HG03565 (cell line): ENCODE results near the gene DNM2.
"Not testable (repeated sequence)": the region's sequence is repeated elsewhere in the genome, so short reads cannot be mapped to it uniquely, and the experiment has no call there.

Experiments used
- ATAC-seq: cut with Tn5 transposase; IDR thresholded peaks from one replicate; pipeline ENCODE4 v1.9.1; 2021; ENCODE audit warnings: mild to moderate bottlenecking, moderate library complexity; ENCODE audit not compliant: unreplicated experiment

DNM2 gene

GRCh38 chr19:10751109-10751953 is 33.5 kb downstream of the DNM2 start:
- no peak for ATAC-seq

GRCh38 chr19:10752237-10752912 is 34.5 kb downstream of the DNM2 start:
- ATAC-seq: no peak

DNA sequence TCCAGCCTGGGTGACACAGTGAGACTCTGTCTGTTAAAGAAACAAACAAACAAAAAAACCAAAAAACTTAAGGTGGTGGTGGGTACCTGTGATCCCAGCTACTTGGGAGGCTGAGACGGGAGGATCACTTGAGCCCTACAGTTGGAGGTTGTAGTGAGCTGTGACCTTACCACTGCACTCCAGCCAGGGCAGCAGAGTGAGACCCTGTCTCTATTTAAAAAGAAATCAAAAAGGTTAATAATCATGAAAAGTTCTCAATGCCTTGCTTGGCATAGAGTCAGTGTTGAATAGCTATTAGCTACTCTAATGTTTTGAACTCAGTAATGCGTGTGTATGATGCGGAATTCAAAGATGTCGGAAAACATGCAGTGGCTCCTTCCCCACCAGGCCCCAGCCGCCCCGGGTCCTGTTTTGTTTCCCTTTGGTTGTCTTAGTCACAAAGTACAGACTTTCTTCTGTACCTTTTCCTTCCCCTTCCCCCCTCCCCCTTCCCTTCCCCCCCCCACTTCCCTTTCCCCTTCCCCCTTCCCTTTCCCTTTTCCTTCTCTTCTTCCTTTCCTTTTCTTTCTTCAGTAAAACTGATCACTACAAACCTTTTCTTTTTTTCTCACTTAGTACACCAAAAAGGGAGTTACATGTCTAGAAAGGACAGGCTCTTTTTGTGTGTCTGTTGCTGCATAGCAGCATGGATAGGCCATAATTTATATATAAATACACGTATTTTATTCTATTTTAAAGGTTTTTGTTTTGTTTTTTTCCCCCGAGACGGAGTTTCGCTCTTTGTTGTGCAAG is 35.2 kb downstream of the DNM2 start:
- ATAC-seq: no peak

GRCh38 chr19:10756371-10756770 is 38.5 kb downstream of the DNM2 start:
- ATAC-seq: no peak

DNA sequence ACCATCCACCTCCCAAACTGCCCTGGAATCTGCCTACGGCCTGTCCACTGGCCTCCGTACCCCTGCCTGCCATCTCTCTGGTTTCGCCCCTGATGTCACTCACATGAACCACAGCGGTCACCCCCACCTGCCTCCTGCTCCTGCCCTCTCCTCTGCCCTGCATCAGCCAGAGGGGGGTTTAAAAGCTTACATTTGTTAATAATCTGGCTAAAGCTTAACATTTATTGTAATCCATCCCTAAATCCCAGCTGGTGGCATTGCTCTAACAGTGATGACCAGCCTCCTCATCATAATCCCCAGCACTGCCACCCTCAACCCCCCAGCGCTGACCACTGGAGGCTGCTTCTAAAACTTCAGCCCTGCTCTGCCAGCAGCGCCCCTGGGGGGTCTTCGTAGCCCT is 38.9 kb downstream of the DNM2 start:
- no peak for ATAC-seq

GRCh38 chr19:10758050-10758449 is 40.2 kb downstream of the DNM2 start:
- not testable (repeated sequence) for ATAC-seq

DNA sequence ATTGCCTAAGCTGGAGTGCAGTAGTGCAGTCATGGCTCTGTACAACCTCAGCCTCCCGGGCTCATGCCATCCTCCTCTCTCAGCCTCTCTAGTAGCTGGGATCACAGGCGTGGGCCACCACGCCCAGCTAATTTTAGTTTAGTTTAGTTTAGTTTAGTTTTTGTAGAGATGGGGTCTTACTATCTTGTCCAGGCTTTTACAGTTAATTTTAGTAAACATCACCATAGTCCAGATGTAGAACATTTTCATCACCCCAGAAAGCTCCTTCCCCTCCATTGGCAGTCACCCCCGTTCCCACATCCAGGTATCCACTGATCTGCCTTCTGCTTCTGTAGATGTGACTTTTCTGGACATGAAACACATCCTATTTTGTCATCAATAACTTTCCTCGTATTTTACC is 41.1 kb downstream of the DNM2 start:
- no peak for ATAC-seq

GRCh38 chr19:10760273-10760944 is 42.5 kb downstream of the DNM2 start:
- no peak for ATAC-seq

GRCh38 chr19:10761443-10762250 is 43.8 kb downstream of the DNM2 start:
- no peak for ATAC-seq

DNA sequence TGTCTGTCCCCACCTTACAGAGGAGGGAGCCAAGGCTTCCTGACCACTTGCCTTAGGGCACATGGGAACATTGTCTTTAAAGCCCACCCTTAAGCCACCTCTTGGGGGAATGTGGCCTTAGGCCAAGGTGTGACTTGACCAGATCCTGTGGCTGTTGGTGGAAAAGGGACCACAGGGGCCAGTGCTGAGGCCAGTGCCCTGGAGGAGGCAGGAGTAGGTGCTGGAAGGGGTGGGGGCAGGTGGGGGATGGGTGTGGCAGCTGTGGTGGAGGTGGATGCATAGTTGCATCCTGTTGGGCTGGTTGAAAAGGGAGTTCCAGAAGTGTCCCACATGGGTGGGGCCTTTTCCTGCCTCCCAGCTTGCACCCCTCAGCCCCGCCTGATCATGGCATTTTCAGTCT is 44.8 kb downstream of the DNM2 start:
- no peak for ATAC-seq

GRCh38 chr19:10763411-10763810 is 45.5 kb downstream of the DNM2 start:
- no peak for ATAC-seq

- no peak for ATAC-seq
Observed at GRCh38 chr19:10763828-10764339, 46.0 kb downstream of the DNM2 start.

- ATAC-seq: no peak
Observed at GRCh38 chr19:10764340-10764894, 46.5 kb downstream of the DNM2 start.

DNA sequence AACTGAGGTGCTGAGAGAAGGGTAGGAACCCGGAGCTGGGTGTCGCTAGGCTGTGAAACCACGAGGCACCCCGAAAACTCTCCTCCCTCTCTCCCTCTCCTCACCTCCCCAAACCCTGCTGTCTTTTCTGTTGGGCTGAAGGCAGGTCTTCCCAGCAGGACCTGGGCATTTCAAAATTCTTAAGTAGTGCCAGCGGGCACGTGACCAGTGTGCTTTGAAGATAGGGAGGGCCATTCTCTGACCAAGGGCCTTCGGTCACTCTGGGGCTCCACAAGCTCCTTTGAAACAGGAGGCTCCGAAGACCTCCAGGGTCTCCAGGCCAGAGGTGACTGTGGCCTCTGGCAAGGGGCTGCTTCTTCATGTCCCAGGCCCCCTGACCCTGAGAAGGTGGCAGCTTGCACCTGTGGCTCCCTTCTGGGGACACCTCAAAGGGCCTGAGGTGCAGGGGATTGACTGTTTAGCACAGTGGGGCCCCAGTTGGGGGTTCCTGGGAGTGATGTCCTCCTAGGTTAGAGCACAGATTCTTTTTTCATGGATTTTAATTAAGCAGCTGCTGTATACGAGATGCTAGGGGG is 48.3 kb downstream of the DNM2 start:
- no peak for ATAC-seq

DNA sequence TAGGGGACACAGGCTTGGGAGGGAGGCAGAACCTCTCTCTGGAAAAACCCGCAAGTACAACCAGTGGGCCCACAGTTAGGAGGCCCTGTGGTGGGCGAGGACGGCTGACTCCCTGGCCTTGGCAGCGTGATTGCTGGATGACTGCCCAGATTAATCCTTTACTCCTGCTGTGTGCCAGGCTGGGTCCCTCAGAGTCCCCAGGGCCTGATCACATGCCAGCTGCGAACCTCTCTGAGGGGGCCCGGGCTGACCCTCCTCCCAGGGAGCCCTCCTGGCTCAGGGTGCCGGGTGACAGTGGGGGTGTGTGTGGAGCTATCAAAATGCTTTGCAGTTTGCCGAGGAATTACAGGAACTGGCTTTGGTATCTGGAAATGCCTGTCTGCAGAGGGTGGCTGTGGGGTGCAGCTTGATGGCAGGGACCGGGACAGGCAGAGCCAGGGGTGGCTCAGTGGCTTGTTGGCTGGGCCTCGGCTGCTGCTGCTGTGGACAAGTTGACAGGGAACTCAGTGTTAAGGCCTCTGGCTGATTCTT is 48.9 kb downstream of the DNM2 start:
- ATAC-seq: no peak

DNA sequence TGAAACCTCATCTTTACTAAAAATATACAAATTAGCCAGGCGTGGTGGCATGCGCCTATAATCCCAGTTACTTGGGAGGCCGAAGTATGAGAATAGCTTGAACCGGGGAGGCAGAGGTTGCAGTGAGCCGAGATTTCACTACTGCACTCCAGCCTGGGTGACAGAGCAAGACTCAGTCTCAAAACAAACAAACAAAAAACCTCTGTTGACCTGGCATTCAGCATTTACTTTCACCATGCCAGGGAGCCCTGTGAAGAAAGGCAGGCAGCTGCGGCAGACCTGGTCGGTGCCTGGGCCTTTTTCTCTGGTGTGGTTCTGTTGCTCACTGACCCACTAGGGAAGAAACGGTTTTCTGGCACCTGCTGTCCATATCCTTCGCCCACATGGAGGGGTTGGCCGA is 49.8 kb downstream of the DNM2 start:
- ATAC-seq: no peak

GRCh38 chr19:10768369-10768768 is 50.5 kb downstream of the DNM2 start:
- no peak for ATAC-seq

DNA sequence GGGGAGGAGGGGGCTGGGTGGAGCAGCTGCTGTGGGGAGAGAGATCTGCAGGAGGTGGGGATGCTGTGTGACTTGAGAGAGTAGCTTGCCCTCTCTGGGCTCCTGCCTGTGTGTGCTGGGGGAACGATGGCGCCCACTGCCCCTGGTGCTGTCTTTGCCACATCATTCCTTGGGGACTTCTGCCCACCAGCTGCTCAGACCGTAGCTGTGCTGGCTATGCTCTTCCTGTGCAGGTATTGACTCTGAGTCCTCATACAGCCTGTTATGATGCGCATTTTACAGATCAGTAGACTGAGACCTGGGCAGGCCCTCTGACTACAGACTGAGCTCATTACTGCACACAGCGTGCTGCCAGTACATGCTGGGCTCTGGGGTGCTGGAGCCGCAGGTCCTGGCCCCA is 51.1 kb downstream of the DNM2 start:
- ATAC-seq: no peak
